Measurements from ENCODE around the gene IL18BP.

The IL18BP gene

DNA sequence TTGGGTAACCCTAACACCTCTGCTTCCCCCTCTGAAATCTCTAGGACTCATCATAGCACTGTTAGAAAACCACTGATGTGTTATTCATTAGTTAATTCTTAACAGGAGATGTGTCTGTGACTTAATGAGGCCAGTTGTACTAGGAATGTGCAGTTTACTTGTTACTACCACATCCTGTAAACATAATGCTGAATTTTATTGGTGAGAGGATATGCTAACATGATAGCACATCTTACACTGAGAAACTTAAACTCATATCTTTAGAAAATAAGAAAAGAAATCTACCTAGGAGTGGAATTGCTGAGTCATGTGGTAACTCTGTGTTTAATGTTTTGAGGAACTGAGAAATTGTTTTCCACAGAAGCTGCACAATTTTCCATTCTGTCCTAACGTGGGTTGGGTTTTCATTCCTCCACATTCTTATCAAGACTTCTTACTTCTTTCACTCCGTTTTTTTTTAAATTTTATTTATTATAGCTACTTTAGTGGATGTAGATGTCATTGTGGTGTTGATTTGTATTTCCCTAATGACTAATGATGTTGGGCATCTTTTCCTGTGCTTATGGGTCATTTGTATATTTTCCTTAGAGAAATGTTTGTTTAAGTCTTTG lies 36.2 kb upstream of the IL18BP start:
- no peaks in the 10 kb centered on the region for H3K9me3 ChIP-seq (ENCODE audit: insufficient read depth, low read length)
- no peak overlapping the region for H2AFZ ChIP-seq (ENCODE audit: low read depth, low read length)
- H3K4me1 ChIP-seq (ENCODE audit: low read length): peaks cover 18% of the 10 kb centered on the region
- 0 out of 2 replicates have a peak overlapping the region, but pooled peaks have one; percentile 2 for H3K4me3 ChIP-seq (ENCODE audit: low read length)
- peaks cover 19% of the 10 kb centered on the region for H3K79me2 ChIP-seq (ENCODE audit: low read length)
- peaks cover 23% of the 10 kb centered on the region for H4K20me1 ChIP-seq (ENCODE audit: insufficient read depth, low read length)
- H3K9ac ChIP-seq (ENCODE audit: low read length): no peak overlapping the region
- H3K36me3 ChIP-seq (replicated peaks; ENCODE audit: low read depth, low read length): peaks cover 30% of the 10 kb centered on the region
- peak overlapping the region; percentile 68 for H3K27ac ChIP-seq (ENCODE audit: low read length)
- H3K27me3 ChIP-seq (ENCODE audit: low read depth, low read length): no peaks in the 10 kb centered on the region
- peak overlapping the region; percentile 45 for H3K4me2 ChIP-seq (ENCODE audit: low read length)
- no peak for TF ChIP-seq EZH2phosphoT487 (IDR thresholded peaks at IDR 0.05; ENCODE audit: low read depth)
- TF ChIP-seq, protein P1, sequence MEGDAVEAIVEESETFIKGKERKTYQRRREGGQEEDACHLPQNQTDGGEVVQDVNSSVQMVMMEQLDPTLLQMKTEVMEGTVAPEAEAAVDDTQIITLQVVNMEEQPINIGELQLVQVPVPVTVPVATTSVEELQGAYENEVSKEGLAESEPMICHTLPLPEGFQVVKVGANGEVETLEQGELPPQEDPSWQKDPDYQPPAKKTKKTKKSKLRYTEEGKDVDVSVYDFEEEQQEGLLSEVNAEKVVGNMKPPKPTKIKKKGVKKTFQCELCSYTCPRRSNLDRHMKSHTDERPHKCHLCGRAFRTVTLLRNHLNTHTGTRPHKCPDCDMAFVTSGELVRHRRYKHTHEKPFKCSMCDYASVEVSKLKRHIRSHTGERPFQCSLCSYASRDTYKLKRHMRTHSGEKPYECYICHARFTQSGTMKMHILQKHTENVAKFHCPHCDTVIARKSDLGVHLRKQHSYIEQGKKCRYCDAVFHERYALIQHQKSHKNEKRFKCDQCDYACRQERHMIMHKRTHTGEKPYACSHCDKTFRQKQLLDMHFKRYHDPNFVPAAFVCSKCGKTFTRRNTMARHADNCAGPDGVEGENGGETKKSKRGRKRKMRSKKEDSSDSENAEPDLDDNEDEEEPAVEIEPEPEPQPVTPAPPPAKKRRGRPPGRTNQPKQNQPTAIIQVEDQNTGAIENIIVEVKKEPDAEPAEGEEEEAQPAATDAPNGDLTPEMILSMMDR (IDR thresholded peaks at IDR 0.05; ENCODE audit: low read depth, low read length): no peak

DNA sequence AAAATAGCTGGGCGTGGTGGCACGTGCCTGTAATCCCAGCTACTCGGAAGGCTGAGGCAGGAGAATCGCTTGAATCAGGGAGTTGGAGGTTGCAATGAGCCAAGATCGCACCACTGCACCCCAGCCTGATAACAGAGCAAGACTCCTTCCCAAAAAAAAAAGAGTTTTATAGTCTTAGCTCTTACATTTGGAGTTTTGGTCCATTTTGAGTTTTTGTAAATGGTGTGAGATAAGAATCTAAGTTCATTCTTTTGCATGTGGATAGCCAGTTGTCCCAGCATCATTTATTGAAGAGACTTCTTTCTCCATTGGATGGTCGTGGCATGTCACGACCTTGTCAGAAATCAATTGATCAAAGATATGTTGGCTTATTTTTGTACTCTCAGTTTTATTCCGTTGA lies 35.2 kb upstream of the IL18BP start:
- H3K4me2 ChIP-seq (ENCODE audit: low read length): no peak overlapping the region
- peaks cover 34% of the 10 kb centered on the region for H3K36me3 ChIP-seq (replicated peaks; ENCODE audit: low read depth, low read length)
- no peaks in the 10 kb centered on the region for H3K9me3 ChIP-seq (ENCODE audit: insufficient read depth, low read length)
- TF ChIP-seq, protein P1 (IDR thresholded peaks at IDR 0.05; ENCODE audit: low read depth, low read length): no peak
- no peak for TF ChIP-seq EZH2phosphoT487 (IDR thresholded peaks at IDR 0.05; ENCODE audit: low read depth)
- no peak overlapping the region for H2AFZ ChIP-seq (ENCODE audit: low read depth, low read length)
- H3K27ac ChIP-seq (ENCODE audit: low read length): no peak overlapping the region
- peaks cover 23% of the 10 kb centered on the region for H4K20me1 ChIP-seq (ENCODE audit: insufficient read depth, low read length)
- H3K27me3 ChIP-seq (ENCODE audit: low read depth, low read length): no peaks in the 10 kb centered on the region
- H3K79me2 ChIP-seq (ENCODE audit: low read length): peaks cover 19% of the 10 kb centered on the region
- peaks cover 18% of the 10 kb centered on the region for H3K4me1 ChIP-seq (ENCODE audit: low read length)
- H3K9ac ChIP-seq (ENCODE audit: low read length): no peak overlapping the region
- H3K4me3 ChIP-seq (ENCODE audit: low read length): no peak overlapping the region

DNA sequence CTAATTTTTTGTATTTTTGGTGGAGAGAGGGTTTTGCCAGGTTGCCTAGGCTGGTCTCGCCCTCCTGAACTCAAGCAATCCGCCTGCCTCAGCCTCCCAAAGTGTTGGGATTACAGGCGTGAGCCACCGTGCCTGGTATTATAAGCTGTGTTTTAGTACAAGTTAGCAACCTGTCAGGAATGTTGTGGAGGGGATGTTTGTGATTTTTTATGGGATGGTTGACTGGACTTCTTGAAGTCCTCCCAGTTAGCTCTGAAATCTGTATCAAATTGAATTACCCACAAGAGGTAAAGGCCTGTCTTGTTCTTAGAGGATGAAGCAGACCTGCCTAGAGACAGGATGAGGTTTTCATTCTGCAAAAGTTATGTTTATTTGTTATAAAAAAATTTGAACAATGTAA lies 34.1 kb upstream of the IL18BP start:
- Histone ChIP-seq H3K4me1 (ENCODE audit: low read length) (peaks cover 18% of the 10 kb centered on the region), H2AFZ (ENCODE audit: low read depth, low read length) (no peak overlapping the region), H3K4me2 (ENCODE audit: low read length) (no peak overlapping the region), H3K36me3 (replicated peaks; ENCODE audit: low read depth, low read length) (peaks cover 37% of the 10 kb centered on the region), H3K79me2 (ENCODE audit: low read length) (peaks cover 14% of the 10 kb centered on the region), H3K9me3 (ENCODE audit: insufficient read depth, low read length) (no peaks in the 10 kb centered on the region), H3K27ac (ENCODE audit: low read length) (no peak overlapping the region), H3K27me3 (ENCODE audit: low read depth, low read length) (no peaks in the 10 kb centered on the region), H3K9ac (ENCODE audit: low read length) (no peak overlapping the region), H4K20me1 (ENCODE audit: insufficient read depth, low read length) (peaks cover 19% of the 10 kb centered on the region), H3K4me3 (ENCODE audit: low read length) (no peak overlapping the region)
- TF ChIP-seq, protein P1 (IDR thresholded peaks at IDR 0.05; ENCODE audit: low read depth, low read length): no peak
- no peak for TF ChIP-seq EZH2phosphoT487 (IDR thresholded peaks at IDR 0.05; ENCODE audit: low read depth)

DNA sequence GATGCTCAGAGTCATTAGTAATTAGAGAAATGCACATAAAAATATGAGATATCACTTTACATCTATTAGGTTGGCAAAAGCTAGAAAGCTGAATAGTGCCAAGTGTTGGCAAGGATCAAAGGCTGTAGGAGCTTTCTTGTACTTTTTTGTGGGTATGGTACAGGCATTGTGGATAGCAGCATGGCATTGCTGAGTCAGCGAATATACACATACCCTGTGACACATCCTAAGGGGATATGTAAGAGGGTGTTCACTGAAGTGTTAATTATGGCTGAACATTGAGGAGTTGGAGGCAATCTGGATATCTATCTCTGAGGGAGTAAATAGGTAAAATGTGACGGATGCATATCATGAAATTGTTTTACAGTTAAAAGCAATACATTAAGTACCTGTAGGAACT lies 27.0 kb upstream of the IL18BP start:
- Histone ChIP-seq H3K27me3 (ENCODE audit: low read depth, low read length) (no peaks in the 10 kb centered on the region), H3K27ac (ENCODE audit: low read length) (no peak overlapping the region), H3K4me2 (ENCODE audit: low read length) (no peak overlapping the region), H3K4me3 (ENCODE audit: low read length) (no peak overlapping the region), H3K9me3 (ENCODE audit: insufficient read depth, low read length) (no peaks in the 10 kb centered on the region), H4K20me1 (ENCODE audit: insufficient read depth, low read length) (no peaks in the 10 kb centered on the region), H2AFZ (ENCODE audit: low read depth, low read length) (no peak overlapping the region), H3K4me1 (ENCODE audit: low read length) (peaks cover 3% of the 10 kb centered on the region), H3K9ac (ENCODE audit: low read length) (no peak overlapping the region), H3K79me2 (ENCODE audit: low read length) (no peaks in the 10 kb centered on the region), H3K36me3 (replicated peaks; ENCODE audit: low read depth, low read length) (peaks cover 28% of the 10 kb centered on the region)
- no peak for TF ChIP-seq EZH2phosphoT487 (IDR thresholded peaks at IDR 0.05; ENCODE audit: low read depth)
- TF ChIP-seq, protein P1 (IDR thresholded peaks at IDR 0.05; ENCODE audit: low read depth, low read length): no peak
